Neuronal stem cell (in vitro differentiated cells): ENCODE measurements around the gene FNIP2.

Experiments
- DNase-seq: peaks from one replicate; pipeline ENCODE4 v3.0.0-alpha.2; 2013; ENCODE audit warnings: low spot score
- H2AFZ ChIP-seq: one replicate; pipeline ENCODE4 v1.6.1; 2013; ENCODE audit warnings: mild to moderate bottlenecking, low read length, inconsistent platforms
- H2AK5ac ChIP-seq: 2 replicates; pipeline ENCODE4 v1.6.1; 2013; ENCODE audit warnings: low read depth, mild to moderate bottlenecking, inconsistent platforms, low read length, moderate library complexity, mixed read lengths
- H2BK120ac ChIP-seq: 2 replicates; pipeline ENCODE4 v1.6.1; 2013; ENCODE audit warnings: low read depth, mild to moderate bottlenecking, inconsistent platforms, low read length, moderate library complexity, mixed read lengths
- H2BK12ac ChIP-seq: one replicate; pipeline ENCODE4 v1.6.1; 2013; ENCODE audit warnings: low read length, inconsistent platforms
- H2BK15ac ChIP-seq: 2 replicates; pipeline ENCODE4 v1.6.1; 2013; ENCODE audit warnings: mild to moderate bottlenecking, low read length, inconsistent platforms, mixed read lengths
- H2BK5ac ChIP-seq: one replicate; pipeline ENCODE4 v1.6.1; 2013; ENCODE audit warnings: inconsistent platforms, mild to moderate bottlenecking, low read length, moderate library complexity
- H3K14ac ChIP-seq: one replicate; pipeline ENCODE4 v1.6.1; 2013; ENCODE audit warnings: low read length, inconsistent platforms
- H3K18ac ChIP-seq: 2 replicates; pipeline ENCODE4 v1.6.1; 2013; ENCODE audit warnings: low read length, inconsistent platforms
- H3K23ac ChIP-seq: 2 replicates; pipeline ENCODE4 v1.6.1; 2013; ENCODE audit warnings: low read depth, mild to moderate bottlenecking, mixed read lengths, low read length, inconsistent platforms; ENCODE audit not compliant: poor library complexity
- H3K27ac ChIP-seq: replicated peaks from 3 replicates; pipeline ENCODE4 v1.5.1; 2013; ENCODE audit warnings: low read length, inconsistent platforms
- H3K27me3 ChIP-seq, 3 experiments: 2 replicates each; pipeline ENCODE4 v1.6.1; 2013; ENCODE audit warnings: low read length in 3 of 3, mild to moderate bottlenecking in 2 of 3, inconsistent platforms in 1 of 3, low read depth in 1 of 3, mixed read lengths in 1 of 3, moderate library complexity in 1 of 3; ENCODE audit not compliant: control insufficient read depth in 3 of 3, insufficient read depth in 3 of 3
- H3K36me3 ChIP-seq, 2 donors: replicated peaks in 1 of 2; 2 replicates each; pipeline ENCODE4 v1.6.1; 2013; ENCODE audit warnings: low read length in 2 of 2; ENCODE audit not compliant: control insufficient read depth in 2 of 2, insufficient read depth in 2 of 2
- H3K4ac ChIP-seq: 2 replicates; pipeline ENCODE4 v1.6.1; 2013; ENCODE audit warnings: inconsistent platforms, mild to moderate bottlenecking, low read length, moderate library complexity
- H3K4me1 ChIP-seq, 2 donors: 1 replicate in 1 of 2; 2 replicates in 1 of 2; pipeline ENCODE4 v1.6.1; 2013; ENCODE audit warnings: low read length in 2 of 2, low read depth in 1 of 2; ENCODE audit not compliant: control insufficient read depth in 2 of 2, insufficient read depth in 1 of 2
- H3K4me2 ChIP-seq: one replicate; pipeline ENCODE4 v1.6.1; 2013; ENCODE audit warnings: mild to moderate bottlenecking, low read length, inconsistent platforms; ENCODE audit not compliant: insufficient read depth, poor library complexity, severe bottlenecking
- H3K4me3 ChIP-seq, 2 donors: 2 replicates each; pipeline ENCODE4 v1.5.1; 2013; ENCODE audit warnings: low read length in 2 of 2, mild to moderate bottlenecking in 2 of 2, inconsistent platforms in 1 of 2, moderate library complexity in 1 of 2
- H3K79me1 ChIP-seq: one replicate; pipeline ENCODE4 v1.6.1; 2013; ENCODE audit warnings: low read depth, mild to moderate bottlenecking, inconsistent platforms, low read length, moderate library complexity
- H3K9ac ChIP-seq: one replicate; pipeline ENCODE4 v1.6.1; 2013; ENCODE audit warnings: mild to moderate bottlenecking, low read depth, low read length, inconsistent platforms; ENCODE audit not compliant: poor library complexity
- H3K9me3 ChIP-seq, 2 donors: replicated peaks in 1 of 2; 2 replicates each; pipeline versions ENCODE3 to v1.6.1; 2013; ENCODE audit warnings: low read length in 2 of 2, mild to moderate bottlenecking in 2 of 2, inconsistent platforms in 1 of 2, low read depth in 1 of 2, mixed read lengths in 1 of 2, moderate library complexity in 1 of 2; ENCODE audit not compliant: control insufficient read depth in 2 of 2, insufficient read depth in 1 of 2
- H4K8ac ChIP-seq: one replicate; pipeline ENCODE4 v1.6.1; 2013; ENCODE audit warnings: low read depth, mild to moderate bottlenecking, inconsistent platforms, low read length, moderate library complexity
- H4K91ac ChIP-seq: one replicate; pipeline ENCODE4 v1.6.1; 2013; ENCODE audit warnings: low read length, low read depth, mild to moderate bottlenecking, inconsistent platforms; ENCODE audit not compliant: poor library complexity
- WGBS, 2 donors: extraction: QIAGEN DNeasy Blood & Tissue Kit; methylation state at CpG; one replicate each; pipeline ENCODE4 v1.1.7; 2013; ENCODE audit warnings: missing lambda C conversion rate in 2 of 2, mixed read lengths in 1 of 2; ENCODE audit not compliant: insufficient read length in 2 of 2, insufficient replicate concordance in 1 of 2; ENCODE audit errors: extremely low coverage in 2 of 2; 5-methylcytosine and 5-hydroxymethylcytosine counted together

The FNIP2 gene

DNA sequence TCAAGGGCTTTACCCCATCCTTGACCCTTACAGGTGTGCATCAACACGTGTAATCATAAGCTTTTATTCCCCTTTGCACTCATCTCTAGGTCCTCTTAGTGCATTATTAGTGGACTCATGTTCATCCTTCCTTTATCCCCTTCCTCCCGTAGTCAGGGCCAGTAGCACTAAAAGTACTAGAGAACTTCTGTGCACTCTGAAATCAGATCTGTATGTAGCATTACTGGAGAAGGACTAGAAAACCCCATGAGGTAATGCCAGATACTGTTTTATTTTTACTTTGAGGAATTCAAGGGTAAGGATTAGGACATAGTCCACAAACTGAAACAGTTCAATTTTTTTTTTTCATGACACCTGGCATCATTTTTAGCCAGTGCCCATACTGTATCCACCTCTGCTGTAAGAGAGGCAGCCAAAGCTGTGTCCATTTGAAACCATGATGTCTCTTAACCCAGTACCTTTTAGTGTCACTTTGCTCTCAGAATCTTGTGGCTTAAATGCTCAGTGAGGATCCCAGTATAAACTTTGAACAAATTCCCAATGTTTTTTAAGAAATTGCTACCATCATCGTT lies 134.7 kb downstream of the FNIP2 start:
- Histone ChIP-seq H4K91ac (no peak overlapping the region), H3K27me3 (no peaks in the 10 kb centered on the region), H3K36me3 (peaks cover 0 to 33% of the 10 kb centered on the region in 2 donors), H3K27ac (no peak overlapping the region), H2BK15ac (no peak overlapping the region), H3K4me2 (no peak overlapping the region), H3K79me1 (no peaks in the 10 kb centered on the region), H2BK5ac (no peak overlapping the region), H3K9me3 (no peaks in the 10 kb centered on the region), H3K4ac (no peak overlapping the region), H2BK120ac (no peak overlapping the region), H3K4me3 (no peak overlapping the region), H2AK5ac (no peak overlapping the region), H4K8ac (no peak overlapping the region), H3K23ac (no peak overlapping the region), H3K4me1 (peaks cover 0 to 11% of the 10 kb centered on the region in 2 donors), H3K9ac (no peak overlapping the region), H2BK12ac (no peak overlapping the region), H3K18ac (no peak overlapping the region), H3K14ac (no peak overlapping the region), H2AFZ (no peak overlapping the region)
- WGBS, 2 donors = no CpG with 5 or more reads among the region's 3 CpGs
- no peak for DNase-seq

DNA sequence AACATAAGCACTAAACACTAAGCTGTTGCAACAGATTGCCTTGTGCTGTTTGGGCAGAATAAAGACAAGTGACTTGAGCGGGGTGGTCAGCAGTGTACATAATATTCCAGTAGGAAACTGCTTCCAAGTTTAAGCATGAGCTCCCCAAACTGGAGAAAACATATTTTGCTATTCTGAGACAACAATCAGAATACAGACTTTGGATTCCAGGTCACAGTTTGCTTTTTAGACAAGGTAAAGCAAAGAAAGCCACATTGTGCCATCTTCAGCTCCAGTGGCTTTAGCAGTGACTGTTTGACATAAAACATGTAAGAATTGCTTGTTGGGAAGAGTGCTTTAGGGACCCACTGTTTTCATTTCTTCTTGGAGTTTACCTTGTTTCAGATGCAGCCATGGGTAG lies 136.0 kb downstream of the FNIP2 start:
- H2BK5ac ChIP-seq = no peak overlapping the region
- no peak overlapping the region for H3K4me3 ChIP-seq
- no peak overlapping the region for H3K18ac ChIP-seq
- no peak overlapping the region for H2BK120ac ChIP-seq
- no peak overlapping the region for H2BK12ac ChIP-seq
- H4K91ac ChIP-seq = no peak overlapping the region
- H3K27ac ChIP-seq = no peak overlapping the region
- no peak overlapping the region for H4K8ac ChIP-seq
- H3K23ac ChIP-seq = no peak overlapping the region
- H2AFZ ChIP-seq = no peak overlapping the region
- DNase-seq = no peak
- H3K9ac ChIP-seq = no peak overlapping the region
- no peaks in the 10 kb centered on the region for H3K79me1 ChIP-seq
- no peak overlapping the region for H3K4ac ChIP-seq
- no peak overlapping the region for H3K14ac ChIP-seq
- H3K4me2 ChIP-seq = no peak overlapping the region
- H3K4me1 ChIP-seq = peaks cover 0 to 13% of the 10 kb centered on the region in 2 donors
- no peak overlapping the region for H2AK5ac ChIP-seq
- WGBS, 2 donors = no CpG with 5 or more reads among the region's 1 CpG
- H3K9me3 ChIP-seq = no peaks in the 10 kb centered on the region
- no peak overlapping the region for H2BK15ac ChIP-seq
- H3K36me3 ChIP-seq = peaks cover 0 to 33% of the 10 kb centered on the region in 2 donors
- no peaks in the 10 kb centered on the region for H3K27me3 ChIP-seq

DNA sequence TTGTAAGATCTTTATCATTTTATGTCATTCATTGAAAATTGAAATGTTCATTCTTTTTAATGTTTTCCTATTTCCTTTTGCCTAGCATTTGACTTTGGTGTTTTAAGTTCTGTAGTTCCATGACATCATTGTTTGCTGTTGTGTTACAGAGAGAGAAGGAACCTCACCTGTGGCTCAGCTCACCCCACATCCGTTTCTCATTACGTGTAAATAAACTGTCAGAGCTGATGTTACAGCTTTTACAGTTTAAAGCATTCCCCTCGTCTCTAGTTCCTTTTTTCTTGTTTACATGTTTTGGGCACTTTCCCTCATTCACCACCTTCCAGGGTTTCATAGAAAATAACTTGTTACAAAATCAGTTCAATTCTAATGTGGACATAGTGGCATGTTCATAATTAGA lies 137.2 kb downstream of the FNIP2 start:
- Histone ChIP-seq H3K27me3 (no peaks in the 10 kb centered on the region), H3K18ac (no peak overlapping the region), H2BK5ac (no peak overlapping the region), H3K9me3 (no peaks in the 10 kb centered on the region), H2BK12ac (no peak overlapping the region), H3K14ac (no peak overlapping the region), H2AFZ (no peak overlapping the region), H3K4me3 (no peak overlapping the region), H4K8ac (no peak overlapping the region), H2BK120ac (no peak overlapping the region), H3K4ac (no peak overlapping the region), H3K23ac (no peak overlapping the region), H3K27ac (no peak overlapping the region), H2AK5ac (no peak overlapping the region), H3K4me1 (peaks cover 0 to 13% of the 10 kb centered on the region in 2 donors), H3K4me2 (no peak overlapping the region), H3K79me1 (no peaks in the 10 kb centered on the region), H3K9ac (no peak overlapping the region), H3K36me3 (peaks cover 0 to 33% of the 10 kb centered on the region in 2 donors), H4K91ac (no peak overlapping the region), H2BK15ac (no peak overlapping the region)
- no CpG with 5 or more reads among the region's 3 CpGs for WGBS, 2 donors
- no peak for DNase-seq

- no peaks in the 10 kb centered on the region for H3K36me3 ChIP-seq
- no peak overlapping the region for H3K4me2 ChIP-seq
- no peaks in the 10 kb centered on the region for H3K9me3 ChIP-seq
- WGBS, 2 donors = no CpG with 5 or more reads among the region's 2 CpGs
- no peak overlapping the region for H2BK120ac ChIP-seq
- H3K27me3 ChIP-seq = no peaks in the 10 kb centered on the region
- no peak overlapping the region for H3K14ac ChIP-seq
- H4K8ac ChIP-seq = no peak overlapping the region
- no peak overlapping the region for H3K27ac ChIP-seq
- no peak overlapping the region for H2BK15ac ChIP-seq
- H3K4me1 ChIP-seq = peaks cover 1 to 4% of the 10 kb centered on the region in 2 donors
- H2BK5ac ChIP-seq = no peak overlapping the region
- no peak overlapping the region for H2BK12ac ChIP-seq
- no peak for DNase-seq
- H2AFZ ChIP-seq = no peak overlapping the region
- H3K4me3 ChIP-seq = no peak overlapping the region
- H3K9ac ChIP-seq = no peak overlapping the region
- H3K18ac ChIP-seq = no peak overlapping the region
- H2AK5ac ChIP-seq = no peak overlapping the region
- H3K79me1 ChIP-seq = no peaks in the 10 kb centered on the region
- H4K91ac ChIP-seq = no peak overlapping the region
- no peak overlapping the region for H3K23ac ChIP-seq
- H3K4ac ChIP-seq = no peak overlapping the region
Observed at GRCh38 chr4:158912390-158912789, 143.6 kb downstream of the FNIP2 start.
